A673 (cell line): Measurements from ENCODE around the gene SPNS1.

Source experiments
- EZH2 ChIP-seq: fragments of 200-600 bp; sonication (generic); IDR thresholded peaks from 2 replicates; pipeline ENCODE4 v1.6.1; 2017; ENCODE audit warnings: borderline replicate concordance, low read depth, mild to moderate bottlenecking, mixed read lengths, antibody characterized with exemption, low read length; ENCODE audit not compliant: poor library complexity, severe bottlenecking
- TF ChIP-seq, protein P1 (sequence below): fragments of 300-800, 200-600 bp; sonication (generic); conservative IDR thresholded peaks from 2 replicates; pipeline ENCODE4 v1.5.1; 2017; ENCODE audit warnings: low read depth, mild to moderate bottlenecking, antibody characterized with exemption, low read length, moderate library complexity, mixed read lengths

- TF ChIP-seq, protein P1, sequence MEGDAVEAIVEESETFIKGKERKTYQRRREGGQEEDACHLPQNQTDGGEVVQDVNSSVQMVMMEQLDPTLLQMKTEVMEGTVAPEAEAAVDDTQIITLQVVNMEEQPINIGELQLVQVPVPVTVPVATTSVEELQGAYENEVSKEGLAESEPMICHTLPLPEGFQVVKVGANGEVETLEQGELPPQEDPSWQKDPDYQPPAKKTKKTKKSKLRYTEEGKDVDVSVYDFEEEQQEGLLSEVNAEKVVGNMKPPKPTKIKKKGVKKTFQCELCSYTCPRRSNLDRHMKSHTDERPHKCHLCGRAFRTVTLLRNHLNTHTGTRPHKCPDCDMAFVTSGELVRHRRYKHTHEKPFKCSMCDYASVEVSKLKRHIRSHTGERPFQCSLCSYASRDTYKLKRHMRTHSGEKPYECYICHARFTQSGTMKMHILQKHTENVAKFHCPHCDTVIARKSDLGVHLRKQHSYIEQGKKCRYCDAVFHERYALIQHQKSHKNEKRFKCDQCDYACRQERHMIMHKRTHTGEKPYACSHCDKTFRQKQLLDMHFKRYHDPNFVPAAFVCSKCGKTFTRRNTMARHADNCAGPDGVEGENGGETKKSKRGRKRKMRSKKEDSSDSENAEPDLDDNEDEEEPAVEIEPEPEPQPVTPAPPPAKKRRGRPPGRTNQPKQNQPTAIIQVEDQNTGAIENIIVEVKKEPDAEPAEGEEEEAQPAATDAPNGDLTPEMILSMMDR, result no peak
- TF ChIP-seq EZH2, result no peak
These were observed 23.7 kb upstream of the SPNS1 start, which contains the start of gene NFATC2IP for GRCh38 chr16:28950648-28951409.
